GM18519 (cell line): ENCODE measurements around the gene LAMP5.

Experiments used
- ATAC-seq: cut with Tn5 transposase; IDR thresholded peaks from one replicate; pipeline ENCODE4 v1.9.1; 2021; ENCODE audit warnings: mild to moderate bottlenecking, moderate library complexity; ENCODE audit not compliant: unreplicated experiment, low FRiP score

The LAMP5 gene

DNA sequence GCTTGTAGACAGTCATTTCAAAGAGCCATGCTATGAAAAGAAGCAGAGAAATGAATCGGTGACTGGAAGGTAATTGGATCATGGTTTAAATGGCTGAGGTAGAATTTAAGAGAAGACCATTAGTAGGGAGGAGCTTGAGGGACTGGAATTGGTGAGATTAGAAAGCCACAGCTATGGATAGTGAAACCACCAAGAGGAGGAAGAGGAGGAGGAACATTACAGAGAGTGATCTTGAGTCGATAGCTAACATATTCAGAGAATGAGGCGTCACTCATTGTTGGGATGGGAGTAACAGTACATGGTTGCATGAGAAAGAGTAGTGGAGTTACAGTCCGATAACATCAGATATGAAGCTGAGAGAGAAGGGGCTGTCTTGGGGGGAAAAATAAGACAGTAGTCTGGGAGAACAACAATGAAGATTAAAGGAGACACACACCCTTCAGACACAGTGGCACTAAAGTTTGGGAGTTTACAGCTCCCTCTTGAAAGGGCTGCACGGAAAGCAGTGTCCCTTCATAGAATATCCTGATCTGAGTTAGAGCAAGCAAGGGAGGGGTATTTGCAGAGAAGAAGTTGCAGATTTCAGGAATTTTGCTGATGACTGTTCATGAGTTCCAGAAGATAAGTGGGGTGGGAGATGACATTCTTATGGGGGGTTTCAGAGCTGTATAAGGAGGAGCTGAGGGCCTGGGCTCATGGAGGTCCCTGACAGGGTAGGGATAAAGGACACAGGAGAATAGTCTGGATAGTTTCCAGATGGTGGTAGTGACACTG, 15.1 kb upstream of the LAMP5 start:
- no peak for ATAC-seq

GRCh38 chr20:9500121-9500520, 14.3 kb upstream of the LAMP5 start:
- ATAC-seq: peak; percentile 84

GRCh38 chr20:9501473-9501872, 12.9 kb upstream of the LAMP5 start:
- ATAC-seq: no peak

DNA sequence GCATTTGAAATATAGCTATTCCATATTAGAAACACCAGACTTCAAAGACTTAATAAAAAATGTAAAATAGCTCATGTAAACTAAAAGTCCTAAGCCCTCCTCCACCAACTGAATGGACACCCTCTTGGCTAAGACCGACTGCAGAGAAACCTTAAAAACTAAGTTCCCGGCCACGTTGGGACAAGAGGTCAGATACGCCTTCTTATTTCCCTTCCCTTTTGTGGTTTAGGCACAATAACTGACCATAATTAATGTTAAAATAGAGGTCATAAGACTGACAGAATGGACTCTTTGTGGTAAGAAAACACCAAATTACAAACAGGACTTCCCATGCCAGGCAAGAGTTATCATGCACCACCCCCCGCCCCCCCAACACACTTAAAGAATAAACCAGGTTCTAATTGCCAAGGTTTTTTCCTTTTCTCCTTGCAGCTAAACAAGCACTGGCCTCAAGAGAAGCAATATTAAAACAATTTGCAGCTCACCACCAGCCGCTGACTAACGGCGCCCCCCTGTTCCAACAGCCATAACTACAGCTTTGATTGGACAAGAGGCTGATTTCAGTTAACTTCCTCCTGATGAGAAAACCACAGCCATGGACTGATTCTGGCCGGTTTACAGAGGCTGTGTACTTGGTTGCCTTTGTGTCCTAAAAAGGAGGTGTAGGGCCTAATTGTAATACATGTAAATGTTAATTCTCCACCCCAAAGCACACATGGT, 10.7 kb upstream of the LAMP5 start:
- ATAC-seq: no peak

- ATAC-seq: no peak
Observed at GRCh38 chr20:9506280-9506821, 8.0 kb upstream of the LAMP5 start.

GRCh38 chr20:9506964-9507369, 7.4 kb upstream of the LAMP5 start:
- ATAC-seq: no peak

GRCh38 chr20:9507544-9508239, 6.7 kb upstream of the LAMP5 start:
- ATAC-seq: no peak

DNA sequence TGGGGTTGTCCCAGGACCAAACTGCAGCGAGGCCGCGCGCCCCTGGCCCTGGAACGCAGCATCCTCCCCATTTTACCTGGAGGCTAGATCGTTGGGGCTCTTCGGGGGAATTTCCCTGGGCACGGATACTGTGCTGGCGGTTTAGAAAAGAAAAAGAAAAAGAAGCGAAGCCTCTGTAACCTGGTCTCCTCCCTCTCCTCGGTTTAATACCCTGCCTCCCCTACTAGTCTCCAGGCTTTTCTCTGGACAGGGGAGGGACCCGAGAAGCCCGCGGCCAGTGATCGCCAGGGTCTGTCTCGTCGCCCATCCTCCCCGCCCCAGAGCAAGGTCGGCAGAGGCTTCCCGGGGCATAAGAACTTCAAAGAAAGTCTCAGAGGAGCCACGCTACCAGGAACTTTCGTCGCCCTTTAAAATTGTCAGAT, 6.1 kb upstream of the LAMP5 start:
- ATAC-seq: no peak

DNA sequence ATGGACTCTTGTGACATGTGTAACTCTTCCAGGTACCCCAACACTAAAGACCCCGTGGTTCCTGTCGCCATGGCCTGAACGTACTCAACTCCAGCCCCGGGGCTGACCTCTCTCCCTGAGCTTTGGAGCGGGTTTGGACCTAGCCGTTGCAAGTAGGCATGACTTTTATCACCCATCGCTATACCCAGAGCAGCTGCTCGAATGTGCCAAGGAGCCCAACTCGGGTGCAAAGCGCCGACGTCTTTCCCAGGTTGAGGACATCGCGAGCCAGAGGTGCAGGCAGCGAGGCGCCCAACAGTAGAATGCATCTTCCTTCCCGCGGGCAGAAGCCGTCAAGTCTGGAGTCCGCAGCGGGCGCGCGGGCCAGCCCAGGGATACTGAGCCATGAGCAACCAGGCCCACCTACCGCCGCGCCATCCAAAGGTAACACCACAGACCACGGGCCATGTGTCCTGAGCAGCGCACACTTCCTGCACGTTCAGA, 5.7 kb upstream of the LAMP5 start:
- ATAC-seq: no peak

- no peak for ATAC-seq
Observed at GRCh38 chr20:9509246-9509645, 5.1 kb upstream of the LAMP5 start.

DNA sequence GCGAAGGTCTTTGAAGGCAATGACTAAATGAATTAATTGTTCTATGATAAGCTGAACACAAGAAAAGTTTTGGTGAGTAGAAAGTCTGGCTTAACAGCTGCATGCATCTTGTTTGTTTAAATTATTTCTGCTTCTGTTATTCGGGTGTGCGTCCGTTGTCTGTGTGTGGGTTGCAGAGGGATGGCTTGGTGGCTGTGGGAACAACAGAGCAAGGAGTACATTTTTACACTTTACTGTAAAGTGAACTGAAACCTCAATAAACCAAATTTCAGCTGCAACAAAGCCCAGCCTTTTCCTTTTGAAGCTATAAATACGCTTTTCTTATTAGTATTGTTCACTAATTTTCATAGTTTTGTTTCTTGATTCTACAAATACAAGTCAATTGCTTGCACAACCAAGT, 3.5 kb upstream of the LAMP5 start:
- ATAC-seq: peak; percentile 56

GRCh38 chr20:9514072-9514460, 324 bp upstream of the LAMP5 start:
- ATAC-seq: no peak

DNA sequence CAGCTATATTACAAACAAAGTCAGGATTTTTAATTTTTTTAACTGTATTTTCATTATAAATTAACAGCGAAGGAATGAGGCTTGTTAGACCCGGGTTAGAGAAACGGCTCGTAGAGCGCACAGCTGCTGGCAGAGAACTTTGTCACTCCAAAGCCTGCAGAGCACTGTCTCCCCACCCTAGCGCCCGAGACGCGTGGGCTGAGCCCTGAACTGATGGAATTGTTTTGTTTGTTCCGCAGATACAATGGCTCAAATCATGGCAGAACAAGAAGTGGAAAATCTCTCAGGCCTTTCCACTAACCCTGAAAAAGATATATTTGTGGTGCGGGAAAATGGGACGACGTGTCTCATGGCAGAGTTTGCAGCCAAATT, 810 bp downstream of the LAMP5 start:
- no peak for ATAC-seq

DNA sequence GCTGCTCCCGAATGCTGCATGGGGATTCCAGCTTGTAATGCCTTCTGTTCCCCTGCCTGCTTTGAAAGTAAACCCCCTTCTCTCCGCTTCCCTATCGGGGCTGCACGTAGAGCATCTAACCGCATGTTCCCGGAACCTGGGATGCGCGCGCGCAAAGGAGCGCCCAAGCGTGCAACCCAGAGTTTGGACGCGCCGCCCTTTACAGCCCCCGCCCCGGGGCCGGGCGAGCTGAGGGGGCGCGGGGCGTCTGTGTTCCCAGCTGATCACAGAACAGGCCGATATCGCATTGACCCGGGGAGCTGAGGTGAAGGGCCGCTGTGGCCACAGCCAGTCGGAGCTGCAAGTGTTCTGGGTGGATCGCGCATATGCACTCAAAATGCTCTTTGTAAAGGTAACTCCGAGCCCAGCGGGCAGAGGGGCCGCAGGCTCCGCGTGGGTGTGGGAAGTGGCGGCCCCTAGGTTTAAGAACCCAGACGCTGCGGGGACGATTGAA, 1.4 kb downstream of the LAMP5 start:
- ATAC-seq: no peak

GRCh38 chr20:9516234-9516871, 2.0 kb downstream of the LAMP5 start:
- ATAC-seq: no peak

- ATAC-seq: no peak
Observed at GRCh38 chr20:9517297-9518162, 3.1 kb downstream of the LAMP5 start.

DNA sequence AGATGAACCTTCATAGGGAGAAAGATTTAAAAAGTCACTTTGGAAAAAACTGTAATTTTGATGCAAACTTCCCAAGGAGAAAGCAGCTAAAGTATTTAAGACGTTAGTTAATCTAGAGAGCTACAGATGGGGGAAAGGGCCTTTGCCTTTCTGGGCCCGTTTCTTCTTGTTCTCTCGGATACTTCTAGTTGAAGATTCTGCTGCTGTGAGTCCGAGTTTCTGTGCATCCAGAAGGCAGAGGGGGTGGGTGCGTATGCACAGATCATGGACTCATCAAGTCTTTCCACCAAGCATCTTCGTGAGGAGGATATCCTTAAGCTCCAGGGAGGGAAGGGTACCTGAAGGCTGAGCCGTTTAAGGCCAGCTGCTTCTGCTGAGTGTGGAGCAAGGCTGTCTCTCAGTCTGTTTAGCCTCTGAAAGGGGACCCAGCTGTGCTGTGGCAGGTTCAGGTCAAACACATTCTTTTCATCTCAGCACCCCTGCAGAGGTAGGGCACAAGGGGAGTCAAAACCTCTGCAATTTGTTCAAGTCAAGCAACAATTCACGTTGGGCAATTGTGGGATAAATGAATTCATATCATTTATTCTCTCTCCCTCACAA, 4.3 kb downstream of the LAMP5 start:
- no peak for ATAC-seq

- ATAC-seq: no peak
Observed at GRCh38 chr20:9520086-9520485, 5.7 kb downstream of the LAMP5 start.

- no peak for ATAC-seq
Observed at GRCh38 chr20:9523636-9524035, 9.2 kb downstream of the LAMP5 start.
